ENCODE measurements around the gene GRIN2A.

- TF ChIP-seq EZH2 (IDR thresholded peaks at IDR 0.05; ENCODE audit: low read length) (no peak), CTCF (optimal IDR thresholded peaks at IDR 0.05 in 1 of 3, IDR thresholded peaks at IDR 0.05 in 1 of 3, conservative IDR thresholded peaks at IDR 0.05 in 1 of 3; ENCODE audit: extremely low read depth in 1 of 3, insufficient read depth in 2 of 3, low read length in 3 of 3) (no peak)
Observed at GRCh38 chr16:10156099-10156498, 26.1 kb downstream of the GRIN2A start.

All from keratinocyte (primary cell).